ENCODE measurements around the gene CENPT.

CENPT gene

DNA sequence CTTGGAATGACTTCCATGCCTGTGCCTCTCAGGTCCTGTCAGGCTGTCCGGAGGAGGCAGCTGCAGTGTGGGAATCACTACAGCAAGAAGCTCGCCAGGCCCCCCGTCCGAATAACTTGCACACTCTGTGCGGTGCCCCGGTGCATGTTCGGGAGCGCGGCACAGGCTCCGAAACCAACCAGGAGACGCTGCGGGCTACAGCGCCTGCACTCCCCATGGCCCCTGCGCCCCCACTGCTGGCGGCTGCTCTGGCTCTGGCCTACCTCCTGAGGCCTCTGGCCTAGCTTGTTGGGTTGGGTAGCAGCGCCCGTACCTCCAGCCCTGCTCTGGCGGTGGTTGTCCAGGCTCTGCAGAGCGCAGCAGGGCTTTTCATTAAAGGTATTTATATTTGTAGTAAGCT is 38.5 kb upstream of the CENPT start:
- Histone ChIP-seq H3K27ac (replicated peaks) (no peak overlapping the region), H3K4me3 (replicated peaks; ENCODE audit: insufficient read depth, low read length) (no peak overlapping the region), H3K27me3 (ENCODE audit: insufficient read depth, poor library complexity, severe bottlenecking) (no peaks in the 10 kb centered on the region)
- TF ChIP-seq POLR2AphosphoS5 (IDR thresholded peaks at IDR 0.05; ENCODE audit: low read depth): no peak
- no peak for TF ChIP-seq GABPA (IDR thresholded peaks at IDR 0.05; ENCODE audit: low read depth)
- TF ChIP-seq, protein P1, sequence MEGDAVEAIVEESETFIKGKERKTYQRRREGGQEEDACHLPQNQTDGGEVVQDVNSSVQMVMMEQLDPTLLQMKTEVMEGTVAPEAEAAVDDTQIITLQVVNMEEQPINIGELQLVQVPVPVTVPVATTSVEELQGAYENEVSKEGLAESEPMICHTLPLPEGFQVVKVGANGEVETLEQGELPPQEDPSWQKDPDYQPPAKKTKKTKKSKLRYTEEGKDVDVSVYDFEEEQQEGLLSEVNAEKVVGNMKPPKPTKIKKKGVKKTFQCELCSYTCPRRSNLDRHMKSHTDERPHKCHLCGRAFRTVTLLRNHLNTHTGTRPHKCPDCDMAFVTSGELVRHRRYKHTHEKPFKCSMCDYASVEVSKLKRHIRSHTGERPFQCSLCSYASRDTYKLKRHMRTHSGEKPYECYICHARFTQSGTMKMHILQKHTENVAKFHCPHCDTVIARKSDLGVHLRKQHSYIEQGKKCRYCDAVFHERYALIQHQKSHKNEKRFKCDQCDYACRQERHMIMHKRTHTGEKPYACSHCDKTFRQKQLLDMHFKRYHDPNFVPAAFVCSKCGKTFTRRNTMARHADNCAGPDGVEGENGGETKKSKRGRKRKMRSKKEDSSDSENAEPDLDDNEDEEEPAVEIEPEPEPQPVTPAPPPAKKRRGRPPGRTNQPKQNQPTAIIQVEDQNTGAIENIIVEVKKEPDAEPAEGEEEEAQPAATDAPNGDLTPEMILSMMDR (IDR thresholded peaks at IDR 0.05; ENCODE audit: insufficient read depth, low read length): no peak
- TF ChIP-seq SPI1 (IDR thresholded peaks at IDR 0.05; ENCODE audit: borderline replicate concordance, low read depth): no peak
- TF ChIP-seq REST (IDR thresholded peaks at IDR 0.05; ENCODE audit: insufficient replicate concordance, low read depth): no peak
- no peak for DNase-seq (ENCODE audit: low read depth in 1 of 2, low spot score in 1 of 2)

GRCh38 chr16:67885545-67885944 is 38.1 kb upstream of the CENPT start:
- TF ChIP-seq REST (IDR thresholded peaks at IDR 0.05; ENCODE audit: insufficient replicate concordance, low read depth): no peak
- TF ChIP-seq POLR2AphosphoS5 (IDR thresholded peaks at IDR 0.05; ENCODE audit: low read depth): no peak
- no peak for TF ChIP-seq SPI1 (IDR thresholded peaks at IDR 0.05; ENCODE audit: borderline replicate concordance, low read depth)
- TF ChIP-seq, protein P1 (IDR thresholded peaks at IDR 0.05; ENCODE audit: insufficient read depth, low read length): no peak
- TF ChIP-seq GABPA (IDR thresholded peaks at IDR 0.05; ENCODE audit: low read depth): no peak
- H3K27ac ChIP-seq (replicated peaks): no peak overlapping the region
- DNase-seq (ENCODE audit: low read depth in 1 of 2, low spot score in 1 of 2): no peak
- no peak overlapping the region for H3K4me3 ChIP-seq (replicated peaks; ENCODE audit: insufficient read depth, low read length)
- no peaks in the 10 kb centered on the region for H3K27me3 ChIP-seq (ENCODE audit: insufficient read depth, poor library complexity, severe bottlenecking)

GRCh38 chr16:67884684-67885083 is 37.2 kb upstream of the CENPT start, which contains the start of gene NRN1L:
NRN1L (plus strand) TSS chr16:67884885; CDS start chr16:67884904, 19 bp downstream.
- Histone ChIP-seq H3K27ac (replicated peaks) (no peak within 1 kb of the TSS), H3K27me3 (ENCODE audit: insufficient read depth, poor library complexity, severe bottlenecking) (no peaks in the 10 kb centered on the region), H3K4me3 (replicated peaks; ENCODE audit: insufficient read depth, low read length) (no peak within 1 kb of the TSS)
- no peak for TF ChIP-seq GABPA (IDR thresholded peaks at IDR 0.05; ENCODE audit: low read depth)
- TF ChIP-seq, protein P1 (IDR thresholded peaks at IDR 0.05; ENCODE audit: insufficient read depth, low read length): no peak
- no peak for TF ChIP-seq SPI1 (IDR thresholded peaks at IDR 0.05; ENCODE audit: borderline replicate concordance, low read depth)
- no peak for TF ChIP-seq REST (IDR thresholded peaks at IDR 0.05; ENCODE audit: insufficient replicate concordance, low read depth)
- TF ChIP-seq POLR2AphosphoS5 (IDR thresholded peaks at IDR 0.05; ENCODE audit: low read depth): no peak; the same call in 1 of the 2 replicates
- DNase-seq (ENCODE audit: low read depth in 1 of 2, low spot score in 1 of 2): no peak

Measured in HL-60 (cell line).